ENCODE results near the gene CLBA1.

DNA sequence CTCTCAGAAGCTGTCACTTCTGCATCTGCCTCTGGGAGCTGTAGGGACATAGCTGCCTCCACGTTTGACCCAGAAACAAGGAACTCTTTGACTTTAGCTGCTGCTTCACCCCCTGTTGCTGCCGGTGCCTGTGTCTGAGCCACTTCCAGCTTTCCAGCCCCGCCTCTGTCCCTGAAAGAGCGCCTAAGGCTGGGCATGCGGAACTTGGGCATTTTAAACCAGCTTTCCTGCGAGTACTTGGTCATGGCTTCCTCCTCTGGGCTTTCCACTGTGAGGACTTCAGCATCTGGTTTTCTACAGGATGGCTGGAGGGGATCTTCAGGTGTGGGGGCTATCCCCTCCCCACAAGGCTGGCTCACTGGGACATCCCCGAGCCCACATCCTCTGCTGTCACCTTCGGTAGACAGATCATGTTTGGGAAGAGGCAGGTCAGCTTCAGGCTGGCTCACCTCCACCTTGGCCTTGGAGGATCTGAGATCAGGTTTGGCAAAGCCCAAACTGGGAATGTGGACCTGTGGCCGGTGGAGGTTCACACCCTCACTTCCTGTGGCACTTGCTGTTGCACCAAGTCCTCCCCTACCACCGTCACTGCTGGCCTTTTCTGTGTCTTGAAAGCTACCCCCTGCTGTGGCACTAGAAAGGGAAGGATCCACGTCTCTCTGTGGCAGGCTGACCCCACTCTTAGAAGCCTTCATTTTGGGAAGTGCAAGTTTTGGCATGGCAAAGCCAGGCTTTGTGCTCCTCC is 45.8 kb upstream of the CLBA1 start:
- TF ChIP-seq, protein P1, sequence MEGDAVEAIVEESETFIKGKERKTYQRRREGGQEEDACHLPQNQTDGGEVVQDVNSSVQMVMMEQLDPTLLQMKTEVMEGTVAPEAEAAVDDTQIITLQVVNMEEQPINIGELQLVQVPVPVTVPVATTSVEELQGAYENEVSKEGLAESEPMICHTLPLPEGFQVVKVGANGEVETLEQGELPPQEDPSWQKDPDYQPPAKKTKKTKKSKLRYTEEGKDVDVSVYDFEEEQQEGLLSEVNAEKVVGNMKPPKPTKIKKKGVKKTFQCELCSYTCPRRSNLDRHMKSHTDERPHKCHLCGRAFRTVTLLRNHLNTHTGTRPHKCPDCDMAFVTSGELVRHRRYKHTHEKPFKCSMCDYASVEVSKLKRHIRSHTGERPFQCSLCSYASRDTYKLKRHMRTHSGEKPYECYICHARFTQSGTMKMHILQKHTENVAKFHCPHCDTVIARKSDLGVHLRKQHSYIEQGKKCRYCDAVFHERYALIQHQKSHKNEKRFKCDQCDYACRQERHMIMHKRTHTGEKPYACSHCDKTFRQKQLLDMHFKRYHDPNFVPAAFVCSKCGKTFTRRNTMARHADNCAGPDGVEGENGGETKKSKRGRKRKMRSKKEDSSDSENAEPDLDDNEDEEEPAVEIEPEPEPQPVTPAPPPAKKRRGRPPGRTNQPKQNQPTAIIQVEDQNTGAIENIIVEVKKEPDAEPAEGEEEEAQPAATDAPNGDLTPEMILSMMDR (IDR thresholded peaks at IDR 0.05): no peak
- no peak for TF ChIP-seq POLR2A (IDR thresholded peaks at IDR 0.05)
